Adrenal gland (tissue), 12 donors: ENCODE data around the gene IFNG. TPM values are rescaled to one million over a fixed set of nuclear protein-coding genes. Genes with fewer than 3 reads are reported as not detected.

Source experiments
- DNase-seq, 7 donors: peaks; one replicate each; pipeline ENCODE4 v3.0.0-alpha.2; 2019 to 2020
- H3K27ac ChIP-seq, 5 donors: fragments of 200-600 bp; sonication (generic) in 4 of 5; 1 replicate in 3 of 5; 2 replicates in 2 of 5; pipeline versions ENCODE4 v1.5.1 to v1.8.0; 2016 to 2020; ENCODE audit warnings: mild to moderate bottlenecking in 1 of 5
- H3K27me3 ChIP-seq: fragments of 200-600 bp; 2 replicates; pipeline ENCODE4 v1.8.0; 2021
- H3K36me3 ChIP-seq, 2 donors: fragments of 200-600 bp; replicated peaks in 1 of 2; 1 replicate in 1 of 2; 2 replicates in 1 of 2; pipeline versions ENCODE4 v1.5.1 to v1.8.0; 2018 to 2022
- H3K4me1 ChIP-seq, 2 donors: fragments of 200-600 bp; replicated peaks in 1 of 2; 1 replicate in 1 of 2; 2 replicates in 1 of 2; pipeline versions ENCODE4 v1.5.1 to v1.8.0; 2018 to 2021
- H3K4me3 ChIP-seq, 4 donors: fragments of 200-600 bp; sonication (generic) in 3 of 4; one replicate each; pipeline ENCODE4 v1.5.1; 2016 to 2018
- H3K9me3 ChIP-seq, 3 donors: fragments of 200-600 bp; sonication (generic) in 1 of 3; replicated peaks in 1 of 3; 1 replicate in 2 of 3; 2 replicates in 1 of 3; pipeline versions ENCODE4 v1.5.1 to v1.8.0; 2016 to 2021
- POLR2A ChIP-seq, 2 donors: fragments of 450-650 bp; IDR thresholded peaks; one replicate each; pipeline ENCODE4 v1.6.1; 2017; ENCODE audit warnings: antibody characterized with exemption in 2 of 2, mild to moderate bottlenecking in 2 of 2, moderate library complexity in 1 of 2
- WGBS, 4 donors: extraction: QIAGEN DNeasy Blood & Tissue Kit in 2 of 4; methylation state at CpG; one replicate each; pipeline versions ENCODE4 v1.1.5 to v1.1.7; 2013 to 2017; 5-methylcytosine and 5-hydroxymethylcytosine counted together
- intact Hi-C, 2 donors: fragments of 100-400 bp; cut with DNase I; formaldehyde crosslinking; loops; one replicate each; pipeline versions ENCODE4 v1.14.1 to v1.15.0; 2022 to 2023
- polyA plus RNA-seq, 3 donors: library from polyadenylated mRNA; stranded (reverse); fragments of 200-250 nt in 2 of 3; fragments of 350-450 nt in 1 of 3; fragmentation: Illumina TruSeq in 1 of 3; extraction: RNeasy Lipid Tissue Mini Kit (QIAGEN cat#74804) in 1 of 3; gene quantifications; one replicate each; pipeline ENCODE4 v1.2.3, GENCODE V29; 2013 to 2014
- total RNA-seq, 9 donors: library from RNA; depleted of rRNA in 4 of 9; stranded (reverse); fragments of >200 nt in 4 of 9; fragments of 120-200 nt in 1 of 9; fragmentation: NEBNext Ultra II Directional in 1 of 9; extraction: Animal tissue kit (Norgen Biotek cat#: 25700) in 1 of 9; gene quantifications; one replicate each; pipeline versions ENCODE4 v1.1.0 to v1.2.4, GENCODE V29; 2013 to 2023
- TF ChIP-seq, protein P1 (sequence below), 6 experiments: fragments of 450-650 bp in 4 of 6; fragments of 200-600 bp in 2 of 6; sonication (generic) in 1 of 6; IDR thresholded peaks; 1 replicate in 5 of 6; 2 replicates in 1 of 6; pipeline versions ENCODE4 v1.5.1 to v1.8.0; 2016 to 2021; ENCODE audit warnings: antibody characterized with exemption in 6 of 6, mild to moderate bottlenecking in 2 of 6, moderate library complexity in 1 of 6
- donor health status: healthy with polysubstance abuse.
- donor health status: Bipolar disorder and iron deficiency.
- donor health status: DM: yes; HTN: yes; CAD: no.
- donor health status: DM: no; HTN: no; CAD: no.
- donor health status: DM: no; HTN: no; CAD: no.
- donor health status: DM: yes; HTN: yes; CAD: no.

IFNG gene
- total and polyA plus RNA-seq, 12 donors, result 0.29 to 0.47 (median 0.46) TPM; not detected in 9

DNA sequence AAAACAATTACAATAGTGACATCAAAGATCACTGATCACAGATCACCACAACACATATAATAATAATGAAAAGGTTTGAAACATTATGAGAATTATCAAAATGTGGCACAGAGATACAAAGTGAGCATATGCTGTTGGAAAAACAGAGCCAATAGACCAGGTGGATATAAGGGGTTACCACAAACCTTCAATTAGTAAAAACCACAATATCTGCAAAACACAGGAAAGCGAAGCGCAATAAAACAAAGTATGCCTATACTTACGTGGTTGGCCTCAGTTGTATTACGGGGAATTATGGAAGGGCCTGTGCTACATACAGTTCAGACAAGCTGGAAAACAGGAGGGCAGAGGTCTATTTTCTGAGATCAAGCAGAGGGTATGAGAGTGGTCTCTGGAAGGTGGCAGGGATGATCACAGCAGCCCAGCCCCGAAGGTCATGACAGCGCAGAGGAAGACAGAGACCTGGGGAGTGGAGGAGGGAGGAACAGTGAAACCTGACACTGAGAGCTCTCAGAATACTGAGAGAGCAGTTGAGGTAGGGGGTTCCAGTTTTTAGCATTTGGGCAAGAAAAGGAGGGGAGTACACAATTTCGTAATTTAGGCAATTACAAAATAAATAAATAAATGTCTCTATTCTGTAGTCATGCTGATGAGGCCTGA, 41.3 kb downstream of the IFNG start:
- 70 to 85% (median 80%) methylated on average over 7 of the region's 7 CpGs for WGBS, 4 donors
- Histone ChIP-seq H3K27ac (no peak overlapping the region), H3K4me1 (no peaks in the 10 kb centered on the region), H3K4me3 (no peak overlapping the region), H3K36me3 (no peaks in the 10 kb centered on the region), H3K27me3 (no peaks in the 10 kb centered on the region), H3K9me3 (no peaks in the 10 kb centered on the region)
- intact Hi-C loops, result no loop called here
- no peak for TF ChIP-seq POLR2A (IDR thresholded peaks at IDR 0.05)
- TF ChIP-seq, protein P1, sequence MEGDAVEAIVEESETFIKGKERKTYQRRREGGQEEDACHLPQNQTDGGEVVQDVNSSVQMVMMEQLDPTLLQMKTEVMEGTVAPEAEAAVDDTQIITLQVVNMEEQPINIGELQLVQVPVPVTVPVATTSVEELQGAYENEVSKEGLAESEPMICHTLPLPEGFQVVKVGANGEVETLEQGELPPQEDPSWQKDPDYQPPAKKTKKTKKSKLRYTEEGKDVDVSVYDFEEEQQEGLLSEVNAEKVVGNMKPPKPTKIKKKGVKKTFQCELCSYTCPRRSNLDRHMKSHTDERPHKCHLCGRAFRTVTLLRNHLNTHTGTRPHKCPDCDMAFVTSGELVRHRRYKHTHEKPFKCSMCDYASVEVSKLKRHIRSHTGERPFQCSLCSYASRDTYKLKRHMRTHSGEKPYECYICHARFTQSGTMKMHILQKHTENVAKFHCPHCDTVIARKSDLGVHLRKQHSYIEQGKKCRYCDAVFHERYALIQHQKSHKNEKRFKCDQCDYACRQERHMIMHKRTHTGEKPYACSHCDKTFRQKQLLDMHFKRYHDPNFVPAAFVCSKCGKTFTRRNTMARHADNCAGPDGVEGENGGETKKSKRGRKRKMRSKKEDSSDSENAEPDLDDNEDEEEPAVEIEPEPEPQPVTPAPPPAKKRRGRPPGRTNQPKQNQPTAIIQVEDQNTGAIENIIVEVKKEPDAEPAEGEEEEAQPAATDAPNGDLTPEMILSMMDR (IDR thresholded peaks at IDR 0.05), result no peak
- DNase-seq, result no peak

DNA sequence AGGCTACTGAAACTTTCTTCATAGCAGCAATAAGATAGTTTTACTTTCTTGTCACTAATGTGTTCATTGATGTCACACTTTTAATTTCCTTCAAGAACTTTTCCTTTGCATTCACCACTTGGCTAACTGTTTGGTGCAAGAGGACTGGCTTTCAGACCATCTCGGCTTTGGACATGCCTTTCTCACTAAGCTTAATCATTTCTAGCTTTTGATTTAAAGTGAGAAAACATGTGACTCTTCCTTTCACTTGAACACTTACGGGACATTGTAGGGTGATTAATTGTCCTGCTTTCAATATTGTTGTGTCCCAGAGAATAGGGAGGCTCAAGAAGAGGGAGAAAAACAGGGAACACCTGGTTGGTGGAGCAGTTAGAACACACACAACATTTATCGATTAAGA, 41.9 kb downstream of the IFNG start:
- WGBS, 4 donors, result 58 to 86% (median 73%) methylated on average over 3 of the region's 3 CpGs
- Histone ChIP-seq H3K9me3 (no peaks in the 10 kb centered on the region), H3K4me1 (no peaks in the 10 kb centered on the region), H3K4me3 (no peak overlapping the region), H3K36me3 (no peaks in the 10 kb centered on the region), H3K27me3 (no peaks in the 10 kb centered on the region), H3K27ac (no peak overlapping the region)
- no peak for TF ChIP-seq POLR2A (IDR thresholded peaks at IDR 0.05)
- TF ChIP-seq, protein P1 (IDR thresholded peaks at IDR 0.05), result no peak
- no peak for DNase-seq
- intact Hi-C loops, result no loop called here

DNA sequence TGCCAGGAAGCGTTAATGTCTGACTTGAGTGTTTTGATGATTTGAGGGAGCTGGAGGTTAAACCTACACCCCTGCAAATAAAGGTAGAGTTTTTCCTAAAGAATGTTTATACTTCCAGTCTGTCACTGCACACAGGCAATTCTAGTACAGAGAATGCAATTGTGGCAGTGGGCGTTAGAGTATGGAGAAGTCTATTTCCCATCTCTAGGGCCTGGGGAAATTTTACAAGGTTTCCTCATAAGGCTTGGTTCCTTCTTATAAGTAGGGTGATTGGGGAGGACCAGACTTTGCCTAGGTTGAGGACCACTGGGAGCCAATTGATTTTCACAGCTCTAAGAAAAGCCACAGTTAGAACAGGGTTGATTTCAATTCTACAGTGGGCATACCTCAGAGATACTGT, 44.3 kb downstream of the IFNG start:
- no peaks in the 10 kb centered on the region for H3K36me3 ChIP-seq
- intact Hi-C loops, result no loop called here
- H3K4me1 ChIP-seq, result no peaks in the 10 kb centered on the region
- H3K9me3 ChIP-seq, result no peaks in the 10 kb centered on the region
- H3K27me3 ChIP-seq, result no peaks in the 10 kb centered on the region
- no peak overlapping the region for H3K27ac ChIP-seq
- no peak for TF ChIP-seq POLR2A (IDR thresholded peaks at IDR 0.05)
- TF ChIP-seq, protein P1 (IDR thresholded peaks at IDR 0.05), result no peak
- DNase-seq, result no peak
- 78 to 90% (median 83%) methylated on average over 2 of the region's 2 CpGs for WGBS, 4 donors
- H3K4me3 ChIP-seq, result no peak overlapping the region

DNA sequence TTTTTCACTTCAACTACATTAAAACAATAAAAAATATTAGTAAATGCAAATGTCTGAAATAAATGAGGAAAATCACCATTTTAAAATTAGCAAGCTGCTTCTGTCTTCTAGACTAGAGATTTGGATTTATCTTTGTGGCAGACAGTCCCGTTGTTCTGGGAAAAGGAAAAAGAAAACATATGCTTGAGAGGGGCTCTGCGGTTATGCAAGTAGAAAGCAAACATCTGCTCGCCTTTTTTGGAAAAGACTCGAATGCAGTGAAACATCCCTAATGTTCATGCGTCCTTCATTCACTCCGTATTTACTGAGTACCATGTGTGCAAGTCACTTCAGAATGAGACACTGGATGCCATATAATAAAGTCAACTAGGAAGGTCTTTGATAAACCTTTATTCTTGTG, 44.9 kb downstream of the IFNG start:
- DNase-seq, result no peak
- no peaks in the 10 kb centered on the region for H3K4me1 ChIP-seq
- 61 to 77% (median 71%) methylated on average over 6 of the region's 6 CpGs for WGBS, 4 donors
- no peak for TF ChIP-seq POLR2A (IDR thresholded peaks at IDR 0.05)
- TF ChIP-seq, protein P1 (IDR thresholded peaks at IDR 0.05), result no peak
- H3K27me3 ChIP-seq, result no peaks in the 10 kb centered on the region
- H3K27ac ChIP-seq, result no peak overlapping the region
- H3K9me3 ChIP-seq, result no peaks in the 10 kb centered on the region
- intact Hi-C loops, result no loop called here
- H3K4me3 ChIP-seq, result no peak overlapping the region
- no peaks in the 10 kb centered on the region for H3K36me3 ChIP-seq
